ENCODE results near the gene KCNQ5.

Gene KCNQ5

DNA sequence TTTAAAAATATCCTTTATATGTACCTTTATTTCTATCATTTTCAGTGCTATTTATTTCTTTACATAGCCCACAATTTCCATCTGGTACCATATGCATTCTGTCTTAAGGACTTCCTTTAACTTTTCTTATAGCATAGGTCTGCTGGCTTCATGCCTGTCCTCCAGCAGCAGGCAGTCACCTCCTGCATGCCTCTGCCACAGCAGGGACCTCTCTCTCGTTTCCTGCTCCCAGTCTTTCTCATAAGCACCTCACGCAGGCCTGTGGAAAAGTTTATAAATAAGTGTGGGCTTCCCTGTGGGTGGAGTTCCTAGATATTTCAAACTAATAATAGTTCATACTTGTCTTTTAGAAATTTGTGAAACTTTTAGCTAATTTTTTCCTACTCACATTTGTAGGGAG lies 133.9 kb downstream of the KCNQ5 start:
- no peak for DNase-seq

DNA sequence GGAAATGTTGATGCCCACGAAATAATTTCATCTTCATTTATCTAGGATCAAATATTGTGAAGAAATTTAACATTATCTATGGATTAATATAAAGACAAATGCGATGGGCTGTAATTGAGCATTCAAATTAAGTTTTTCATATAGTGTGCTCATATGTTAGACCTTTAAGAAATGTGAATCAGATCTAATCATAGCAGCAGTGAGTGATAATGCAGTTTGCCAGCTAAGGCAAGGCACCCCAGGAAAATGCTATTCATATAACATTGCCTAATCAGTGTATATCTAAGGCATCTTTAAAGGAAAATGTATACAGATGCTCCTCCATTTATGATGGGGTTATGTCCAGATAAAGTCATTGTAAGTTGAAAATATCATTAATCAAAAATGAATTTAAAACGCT lies 135.2 kb downstream of the KCNQ5 start:
- no peak for DNase-seq

DNA sequence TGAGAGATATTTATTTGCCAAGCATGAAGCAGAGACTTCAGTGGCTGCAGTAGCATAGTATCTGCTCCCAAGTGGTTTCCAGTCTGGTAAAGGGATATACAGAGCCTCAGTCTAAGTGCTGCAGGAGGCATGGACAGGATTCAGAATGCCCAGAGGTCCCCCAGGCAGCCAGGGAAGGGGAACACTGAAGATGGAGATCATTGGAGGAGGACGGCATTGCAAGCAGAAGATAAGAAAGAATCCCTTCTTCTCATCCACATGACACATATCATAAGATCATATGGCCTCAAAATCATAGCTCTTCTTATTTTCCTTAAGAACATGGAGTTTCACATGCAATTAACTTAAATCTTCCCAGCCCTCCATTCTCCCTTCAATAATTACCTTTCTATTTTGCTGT lies 136.1 kb downstream of the KCNQ5 start:
- DNase-seq, result no peak

DNA sequence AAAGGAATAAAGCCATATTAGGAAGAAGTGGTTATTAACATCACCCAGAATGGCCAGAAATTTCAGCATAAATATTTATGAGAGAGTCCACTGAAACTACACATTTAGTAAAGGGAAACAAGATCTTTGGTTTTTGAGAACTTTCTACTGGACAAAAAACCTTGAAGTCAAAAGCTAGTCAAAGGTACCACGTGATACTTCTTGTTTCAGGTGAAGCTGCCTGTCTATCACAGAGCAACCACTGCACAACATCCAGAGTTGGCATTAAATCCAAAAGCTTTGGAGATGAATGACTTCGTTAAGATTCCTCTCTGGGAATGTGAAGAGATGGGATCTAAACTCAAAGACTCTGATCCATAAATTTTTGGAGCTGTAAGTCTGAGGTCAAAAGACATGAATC lies 137.0 kb downstream of the KCNQ5 start:
- DNase-seq, result no peak

- DNase-seq, result no peak
Observed at GRCh38 chr6:72760114-72760793, 138.4 kb downstream of the KCNQ5 start.

DNA sequence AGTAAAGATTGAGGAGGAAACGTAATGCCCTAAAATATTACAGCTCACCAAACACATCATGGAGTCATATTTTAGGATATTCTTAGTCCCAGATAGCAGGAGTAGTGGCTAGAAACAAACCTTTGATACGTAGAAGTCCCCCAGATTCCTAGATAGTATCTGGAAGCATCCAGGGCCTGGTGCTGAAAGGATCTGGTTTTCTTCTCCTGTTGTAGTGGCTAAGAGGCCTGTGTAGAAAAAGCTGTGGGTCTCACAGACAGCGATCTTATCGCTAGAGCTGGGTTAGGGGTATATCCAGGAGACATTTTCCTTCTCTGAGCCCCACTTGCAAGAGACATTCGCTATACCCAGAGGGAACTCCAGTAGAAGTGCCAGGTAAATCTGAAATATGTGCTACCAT lies 139.9 kb downstream of the KCNQ5 start:
- DNase-seq, result no peak

DNA sequence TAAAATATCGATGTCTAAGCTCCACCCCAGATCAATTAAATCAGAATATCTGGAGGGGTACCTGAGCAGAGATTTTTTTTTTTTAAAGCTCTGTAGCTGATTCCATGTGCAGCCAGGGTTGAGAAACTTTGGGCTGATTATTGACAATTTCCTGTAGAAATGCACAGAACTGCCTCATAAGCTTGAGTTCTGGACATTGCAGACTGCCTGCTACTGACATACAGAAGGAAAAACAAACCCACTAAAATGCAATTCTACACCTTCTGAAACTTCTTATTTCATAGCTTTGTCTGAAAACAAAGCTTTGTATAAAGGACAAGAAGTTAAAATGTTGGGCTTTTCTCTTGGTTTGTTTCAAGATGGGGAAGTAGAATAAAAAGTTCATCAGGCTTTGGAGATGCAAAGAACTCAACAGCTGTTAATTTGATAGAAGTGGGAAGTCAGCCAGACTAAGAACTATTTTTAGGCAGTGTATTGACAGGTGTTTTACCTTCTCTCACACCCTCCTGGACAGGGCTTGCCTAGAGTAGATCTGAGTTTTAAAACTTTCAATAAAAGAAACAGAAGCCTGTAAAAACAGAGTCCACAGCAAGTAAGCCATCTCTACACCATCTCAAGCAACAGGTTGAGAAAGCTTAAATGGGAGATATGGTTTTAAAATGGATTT lies 147.7 kb downstream of the KCNQ5 start:
- no peak for DNase-seq

GRCh38 chr6:72770959-72771358 lies 149.1 kb downstream of the KCNQ5 start:
- DNase-seq, result no peak

- DNase-seq, result no peak
Observed at GRCh38 chr6:72776456-72776855, 154.6 kb downstream of the KCNQ5 start.

DNA sequence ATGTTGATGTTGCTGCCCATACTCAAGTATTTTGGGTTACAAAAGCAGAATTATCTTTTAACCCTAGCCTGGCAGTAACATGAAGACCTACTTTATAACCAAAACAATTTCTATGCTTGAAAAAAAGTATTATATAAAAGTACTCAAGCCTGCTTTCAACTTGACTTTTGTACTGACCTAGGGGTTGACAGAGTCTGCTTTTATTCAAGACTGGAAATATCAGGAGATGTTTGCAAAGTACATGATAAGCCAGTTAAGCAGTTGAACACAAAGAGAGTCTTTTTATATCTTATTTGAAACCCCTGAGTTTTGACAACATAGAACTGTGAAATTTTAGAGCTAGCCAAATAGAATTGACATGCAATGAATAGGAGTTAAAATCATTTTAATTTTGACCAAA lies 159.8 kb downstream of the KCNQ5 start:
- DNase-seq, result no peak

GRCh38 chr6:72783035-72783434 lies 161.2 kb downstream of the KCNQ5 start:
- no peak for DNase-seq

DNA sequence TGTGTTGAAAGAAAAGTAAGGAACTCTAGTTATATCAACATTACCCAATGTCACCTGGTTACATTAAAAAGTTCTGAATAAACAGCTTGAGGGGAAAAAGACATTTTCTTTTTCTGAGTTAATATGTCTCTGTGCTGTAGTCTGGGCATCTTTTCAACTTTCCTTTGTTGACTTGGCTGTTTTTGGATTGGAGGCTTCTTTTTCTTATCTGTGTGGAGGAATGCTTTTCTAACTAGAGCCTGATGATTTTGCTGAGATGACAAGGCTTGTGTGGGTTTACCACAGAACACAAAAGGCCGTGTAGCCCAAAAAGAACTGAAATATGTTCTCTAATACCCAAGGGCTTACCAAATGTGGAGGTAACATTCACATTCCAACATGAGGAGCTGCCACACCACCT lies 161.8 kb downstream of the KCNQ5 start:
- no peak for DNase-seq

DNA sequence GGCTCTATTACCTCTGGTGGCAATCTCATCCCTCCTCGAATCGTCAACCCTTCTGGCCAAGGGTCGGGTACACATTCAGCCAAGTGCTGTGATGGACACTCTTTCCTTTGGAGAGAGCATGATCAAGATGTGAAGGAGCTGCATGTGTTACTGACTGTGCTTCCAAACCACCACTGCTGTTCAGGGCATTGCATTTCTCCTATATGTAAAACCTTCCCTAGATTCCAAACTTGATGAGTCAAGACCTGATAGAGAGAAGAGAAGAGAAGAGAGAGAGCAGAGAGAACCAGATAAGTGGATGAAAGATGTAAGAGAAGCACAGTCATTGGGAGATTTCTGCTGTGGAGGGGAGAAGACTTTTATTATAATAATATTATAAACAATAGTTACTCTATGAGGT lies 162.2 kb downstream of the KCNQ5 start:
- no peak for DNase-seq

GRCh38 chr6:72784581-72784980 lies 162.7 kb downstream of the KCNQ5 start:
- no peak for DNase-seq

DNA sequence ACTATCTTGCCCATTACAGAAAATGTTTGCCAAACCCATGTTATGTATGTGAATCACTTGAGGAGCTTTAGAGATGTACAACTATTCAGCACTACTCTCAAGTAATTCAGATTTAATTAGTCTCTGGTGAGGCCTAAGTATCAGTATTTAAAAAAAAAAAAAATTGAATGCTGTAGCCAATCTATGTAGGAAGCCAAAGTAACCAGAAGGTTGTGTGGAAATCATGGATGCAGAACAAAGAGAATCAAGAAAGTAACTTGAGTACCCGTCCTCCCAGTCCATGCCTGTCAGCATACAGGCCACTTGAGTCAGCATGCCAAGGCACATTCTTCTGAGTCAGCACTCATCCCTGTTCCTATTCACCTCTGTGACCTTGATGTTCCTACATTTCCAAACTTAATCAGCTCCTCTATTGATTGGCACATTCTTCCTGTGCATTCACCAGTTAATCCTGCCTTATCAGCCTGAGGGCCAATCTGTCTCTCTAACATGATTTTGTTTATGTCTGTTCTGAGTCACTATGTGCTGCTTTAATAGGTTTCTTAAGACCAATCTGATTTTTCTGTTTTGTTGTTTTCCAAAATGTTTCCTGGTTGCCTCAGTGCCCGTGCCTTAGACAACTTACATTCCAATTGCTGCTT lies 165.6 kb downstream of the KCNQ5 start:
- DNase-seq, result no peak

DNA sequence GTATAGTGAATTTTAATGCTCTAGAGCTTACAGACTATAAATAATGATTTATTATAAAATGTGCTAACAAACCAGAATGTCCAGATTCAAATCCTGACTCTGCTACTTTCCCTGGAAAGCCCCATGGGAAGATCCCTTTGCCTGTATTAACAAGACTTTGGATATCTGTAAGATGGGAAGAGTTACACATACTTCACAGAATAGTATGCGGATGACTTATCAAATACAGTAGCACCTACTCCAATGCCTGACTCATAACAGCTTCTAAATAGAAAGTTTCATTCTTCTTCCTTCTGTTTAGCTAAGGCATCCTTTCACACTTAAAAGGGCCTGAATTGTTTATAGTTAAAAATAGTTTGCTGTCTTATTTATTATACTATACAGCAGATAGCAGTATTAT lies 166.3 kb downstream of the KCNQ5 start:
- DNase-seq, result no peak

- DNase-seq, result no peak
Observed at GRCh38 chr6:72789145-72789544, 167.3 kb downstream of the KCNQ5 start.

GRCh38 chr6:72792692-72793091 lies 170.8 kb downstream of the KCNQ5 start:
- no peak for DNase-seq

GRCh38 chr6:72793641-72794395 lies 172.0 kb downstream of the KCNQ5 start:
- DNase-seq, result no peak

GRCh38 chr6:72798196-72798595 lies 176.3 kb downstream of the KCNQ5 start:
- DNase-seq, result no peak

DNA sequence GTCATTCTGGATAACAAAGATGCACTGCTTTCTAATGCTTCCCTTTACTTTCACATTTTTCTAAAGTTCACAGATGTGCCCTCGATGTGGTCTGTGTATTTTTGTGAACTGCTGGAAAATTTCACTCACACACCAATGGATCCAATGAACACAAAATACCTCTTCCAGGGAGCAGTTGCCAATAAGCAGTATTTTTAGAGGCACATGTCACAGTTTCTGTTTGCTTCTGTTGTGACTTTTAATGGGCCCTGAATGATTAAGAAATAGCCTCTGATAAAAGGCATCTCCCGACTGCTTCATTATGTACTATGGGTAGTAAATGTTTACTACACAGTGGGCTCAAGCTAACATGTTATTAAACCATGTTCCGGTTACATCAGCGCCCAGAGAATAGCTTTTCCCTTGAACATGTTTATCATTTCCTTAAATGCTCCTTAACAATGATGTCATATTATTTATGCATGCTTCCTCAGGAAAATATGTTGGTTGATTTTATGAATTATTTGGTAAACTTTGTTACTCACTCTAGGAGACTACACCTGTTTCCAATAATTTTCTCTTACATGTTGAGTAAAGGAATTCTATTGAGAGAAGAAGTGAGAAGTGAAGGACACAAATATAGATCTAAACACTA lies 188.0 kb downstream of the KCNQ5 start:
- no peak for DNase-seq

GRCh38 chr6:72810571-72811280 lies 188.9 kb downstream of the KCNQ5 start:
- no peak for DNase-seq
